ENCODE measurements around the gene TMEM63A. TPM values are rescaled to one million over a fixed set of nuclear protein-coding genes. Genes with fewer than 3 reads are reported as not detected.

Gene TMEM63A
- total RNA-seq, 1 donor from 2014 or later, result 75.7 TPM

GRCh38 chr1:225835856-225836255, 46.3 kb downstream of the TMEM63A start:
- DNase-seq (ENCODE audit: low spot score in 2 of 2, unreplicated experiment in 2 of 2), result no peak
- H3K36me3 Mint-ChIP-seq, result peaks cover 33% of the 10 kb centered on the region
- no peak for TF ChIP-seq CTCF (IDR thresholded peaks at IDR 0.05; ENCODE audit: unreplicated experiment)
- no peaks in the 10 kb centered on the region for H3K9me3 Mint-ChIP-seq
- H3K27me3 Mint-ChIP-seq (ENCODE audit: low read depth), result no peaks in the 10 kb centered on the region
- H3K4me1 Mint-ChIP-seq, result no peaks in the 10 kb centered on the region
- no peak overlapping the region for H3K4me3 Mint-ChIP-seq
- H3K27ac Mint-ChIP-seq, result no peak overlapping the region

- Mint-ChIP-seq H3K36me3 (peaks cover 32% of the 10 kb centered on the region), H3K27ac (no peak overlapping the region), H3K4me3 (no peak overlapping the region), H3K27me3 (ENCODE audit: low read depth) (no peaks in the 10 kb centered on the region), H3K9me3 (no peaks in the 10 kb centered on the region), H3K4me1 (no peaks in the 10 kb centered on the region)
- no peak for TF ChIP-seq CTCF (IDR thresholded peaks at IDR 0.05; ENCODE audit: unreplicated experiment)
- no peak for DNase-seq (ENCODE audit: low spot score in 2 of 2, unreplicated experiment in 2 of 2)
These were observed 47.5 kb downstream of the TMEM63A start for GRCh38 chr1:225834417-225835329.

GRCh38 chr1:225830841-225831240, 51.3 kb downstream of the TMEM63A start:
- no peak for TF ChIP-seq CTCF (IDR thresholded peaks at IDR 0.05; ENCODE audit: unreplicated experiment)
- Mint-ChIP-seq H3K4me3 (no peak overlapping the region), H3K36me3 (peaks cover 33% of the 10 kb centered on the region), H3K27ac (no peak overlapping the region), H3K27me3 (ENCODE audit: low read depth) (no peaks in the 10 kb centered on the region), H3K9me3 (no peaks in the 10 kb centered on the region), H3K4me1 (peaks cover under 1% of the 10 kb centered on the region)
- no peak for DNase-seq (ENCODE audit: low spot score in 2 of 2, unreplicated experiment in 2 of 2)

GRCh38 chr1:225828706-225829345, 53.4 kb downstream of the TMEM63A start:
- TF ChIP-seq CTCF (IDR thresholded peaks at IDR 0.05; ENCODE audit: unreplicated experiment), result no peak
- Mint-ChIP-seq H3K4me1 (peaks cover 5% of the 10 kb centered on the region), H3K4me3 (no peak overlapping the region), H3K9me3 (no peaks in the 10 kb centered on the region), H3K27ac (no peak overlapping the region), H3K27me3 (ENCODE audit: low read depth) (no peaks in the 10 kb centered on the region), H3K36me3 (peaks cover 26% of the 10 kb centered on the region)
- DNase-seq (ENCODE audit: low spot score in 2 of 2, unreplicated experiment in 2 of 2), result no peak

- Mint-ChIP-seq H3K27ac (no peak overlapping the region), H3K27me3 (ENCODE audit: low read depth) (no peaks in the 10 kb centered on the region), H3K36me3 (peaks cover 24% of the 10 kb centered on the region)
These were observed 55.1 kb downstream of the TMEM63A start for GRCh38 chr1:225827076-225827475.

More at GRCh38 chr1:225827076-225827475, 55.1 kb downstream of the TMEM63A start:
- no peak for TF ChIP-seq CTCF (IDR thresholded peaks at IDR 0.05; ENCODE audit: unreplicated experiment)
- H3K9me3 Mint-ChIP-seq, result no peaks in the 10 kb centered on the region
- no peak for DNase-seq (ENCODE audit: low spot score in 2 of 2, unreplicated experiment in 2 of 2)
- H3K4me3 Mint-ChIP-seq, result no peak overlapping the region
- H3K4me1 Mint-ChIP-seq, result peaks cover 5% of the 10 kb centered on the region

Measured in mesothelial cell of epicardium (in vitro differentiated cells).